Stimulated activated CD8-positive, alpha-beta memory T cell treated with anti-CD3 and anti-CD28 coated beads, Interleukin-7, amount 100 ng/mL, for 1 hour (primary cell): Measurements from ENCODE around the gene PDE3B.
"Not testable (repeated sequence)": the region's sequence is repeated elsewhere in the genome, so short reads cannot be mapped to it uniquely, and the experiment has no call there.

Source experiments
- DNase-seq, 2 donors: peaks; one replicate each; pipeline ENCODE4 v3.0.0-alpha.2; 2020; ENCODE audit warnings: low read depth in 2 of 2

PDE3B gene

DNA sequence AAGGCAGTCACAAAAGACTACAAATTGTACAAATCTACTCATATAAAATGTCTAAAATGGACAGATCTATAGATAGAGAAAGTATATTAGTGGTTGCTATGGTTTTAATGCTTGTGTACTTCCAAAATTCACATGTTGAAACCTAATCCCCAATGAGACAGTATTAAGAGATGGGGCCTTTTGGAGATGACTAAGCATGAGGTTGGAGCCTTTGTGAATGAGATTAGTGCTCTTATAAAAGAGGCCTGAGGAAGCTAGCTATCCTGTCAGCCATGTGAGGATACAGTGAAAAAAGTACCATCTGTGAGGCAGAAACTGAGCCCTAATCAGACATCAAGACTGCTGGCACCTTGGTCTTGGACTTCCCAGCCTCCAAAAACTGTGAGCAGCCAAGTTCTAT lies 165.9 kb downstream of the PDE3B start:
- no peak for DNase-seq

- DNase-seq: no peak
These were observed 169.2 kb downstream of the PDE3B start for GRCh38 chr11:14812757-14813156.

DNA sequence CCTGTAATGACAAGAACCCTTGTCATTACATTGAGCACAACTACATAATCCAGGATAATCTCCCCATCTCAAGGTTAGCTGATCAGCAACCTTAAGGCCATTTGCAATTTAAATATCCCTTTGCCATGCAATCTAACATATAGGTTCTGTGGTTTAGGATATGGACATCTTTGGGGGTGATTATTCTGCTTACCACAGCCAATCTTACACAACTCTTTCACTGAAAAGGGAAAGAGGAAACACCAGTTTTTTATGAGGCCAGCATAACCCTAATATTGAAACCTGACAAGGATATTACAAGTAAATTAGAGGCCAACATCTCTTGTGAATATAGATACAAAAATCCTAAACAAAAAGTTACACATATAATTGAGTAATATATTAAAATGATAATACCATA lies 169.9 kb downstream of the PDE3B start:
- no peak for DNase-seq

- DNase-seq: no peak
These were observed 175.2 kb downstream of the PDE3B start for GRCh38 chr11:14818779-14819178.

DNA sequence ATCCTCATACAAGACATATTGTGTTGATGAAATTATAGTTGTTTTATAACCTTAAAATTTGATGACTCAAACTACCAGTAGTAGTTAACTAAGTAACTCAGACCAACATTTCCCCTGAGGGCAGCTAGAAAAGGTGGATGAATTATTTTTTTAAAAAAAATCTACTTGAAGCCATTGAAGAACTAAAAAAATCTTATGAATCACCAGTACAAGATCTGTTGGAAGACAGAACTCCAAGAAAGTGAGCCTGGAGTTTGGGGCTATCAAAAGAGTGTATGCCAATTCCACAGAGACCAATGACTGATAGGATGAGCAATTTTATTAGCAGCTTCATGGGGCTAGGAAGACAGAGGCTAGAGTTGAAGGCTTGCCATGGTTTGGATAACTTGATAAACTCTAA lies 176.0 kb downstream of the PDE3B start:
- DNase-seq: no peak

DNA sequence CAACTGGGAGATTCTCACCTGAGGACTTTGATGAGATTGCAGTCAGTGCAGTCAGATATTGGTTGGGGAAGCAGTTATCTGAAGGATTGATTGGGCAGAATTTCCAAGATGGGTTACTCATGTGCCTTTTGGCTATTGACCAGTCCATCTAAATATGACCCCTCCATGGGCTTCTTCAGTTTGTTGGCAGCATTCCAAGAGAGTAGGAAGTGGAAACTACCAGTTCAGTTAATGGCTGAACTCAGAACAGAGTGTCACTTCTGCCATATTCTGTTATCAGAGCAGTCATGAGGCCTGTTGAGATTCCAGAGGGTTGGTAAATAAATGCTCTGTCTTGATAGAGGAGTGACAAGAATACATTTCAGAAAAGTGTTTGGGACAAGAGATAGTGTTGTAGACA lies 177.4 kb downstream of the PDE3B start:
- DNase-seq: no peak

- no peak for DNase-seq
These were observed 183.0 kb downstream of the PDE3B start for GRCh38 chr11:14826600-14826999.

GRCh38 chr11:14835496-14836492 lies 192.2 kb downstream of the PDE3B start:
- DNase-seq: no peak

DNA sequence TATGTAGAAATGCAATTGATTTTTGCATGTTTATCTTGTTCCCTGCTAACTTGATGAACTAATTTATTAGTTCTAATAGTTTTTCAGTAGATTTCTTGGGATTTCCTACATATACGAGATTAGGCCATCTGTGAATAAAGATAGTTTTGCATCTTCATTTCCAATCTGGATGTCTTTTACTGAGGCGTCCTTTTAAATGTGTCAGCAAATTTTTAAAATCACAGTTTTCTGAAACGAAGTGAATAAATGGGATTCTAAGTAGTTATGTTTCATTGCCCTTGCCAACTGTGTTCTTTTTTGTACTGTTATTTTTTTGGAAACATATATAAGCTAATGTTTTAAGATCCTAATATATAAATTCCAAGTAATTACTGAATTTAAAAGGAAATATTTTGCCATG lies 198.4 kb downstream of the PDE3B start:
- DNase-seq: no peak

GRCh38 chr11:14852571-14853177 lies 209.1 kb downstream of the PDE3B start:
- DNase-seq: no peak

GRCh38 chr11:14854057-14854456 lies 210.5 kb downstream of the PDE3B start:
- DNase-seq: no peak

DNA sequence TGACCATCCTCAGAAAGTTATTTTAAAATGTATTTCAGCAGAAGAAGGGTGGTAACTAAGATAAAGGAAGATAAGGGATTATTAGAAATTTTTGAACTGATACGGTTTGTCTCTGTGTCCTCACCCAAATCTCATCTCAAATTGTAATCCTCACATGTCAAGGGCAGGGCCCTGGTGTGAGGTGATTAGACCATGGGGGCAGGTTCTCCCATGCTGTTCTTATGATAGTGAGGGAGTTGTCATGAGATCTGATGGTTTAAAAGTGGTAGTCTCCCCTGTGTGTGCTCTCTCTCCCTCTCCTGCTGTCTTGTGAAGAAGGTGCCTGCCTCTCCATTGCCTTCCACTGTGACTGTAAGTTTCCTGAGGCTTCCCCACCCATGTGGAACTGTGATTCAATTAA lies 212.3 kb downstream of the PDE3B start:
- DNase-seq: no peak

GRCh38 chr11:14857621-14858020 lies 214.0 kb downstream of the PDE3B start:
- DNase-seq: no peak

DNA sequence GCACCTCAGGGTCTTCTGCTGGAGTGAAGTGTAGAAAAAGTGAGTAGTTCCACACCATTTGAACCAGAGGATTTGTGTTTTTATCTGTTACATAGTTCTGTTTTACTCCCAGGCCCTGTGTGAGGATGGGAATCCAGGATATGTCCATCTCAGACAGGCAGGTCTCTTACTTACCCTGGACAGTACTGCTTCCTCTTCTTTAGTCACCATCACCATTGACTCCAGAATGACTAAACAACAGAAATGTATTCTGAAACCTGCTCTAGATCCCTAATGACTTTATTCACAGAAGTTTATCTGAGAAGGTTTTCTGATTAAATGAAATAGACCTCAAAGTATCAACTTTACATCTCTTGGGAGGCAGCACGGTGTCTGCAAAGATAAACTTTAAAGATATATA lies 214.8 kb downstream of the PDE3B start:
- no peak for DNase-seq

DNA sequence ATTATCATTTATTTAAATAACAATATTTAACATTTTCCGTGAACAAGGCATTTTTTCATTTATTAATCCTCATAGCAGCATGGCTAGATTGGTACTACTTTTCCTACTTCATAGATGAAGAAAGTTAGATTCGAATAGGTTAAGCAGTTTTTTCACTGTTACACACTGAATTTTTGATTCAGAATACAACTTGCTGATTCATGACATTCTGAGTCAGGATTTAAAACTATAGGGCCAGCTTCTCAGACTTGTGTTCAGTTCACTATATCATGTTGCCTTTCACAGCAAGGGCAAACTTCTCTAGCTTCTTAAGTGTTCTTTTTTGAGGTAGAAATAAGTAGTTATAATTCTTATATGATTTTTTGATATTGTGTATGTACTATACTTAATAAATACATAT lies 216.9 kb downstream of the PDE3B start:
- DNase-seq: no peak

DNA sequence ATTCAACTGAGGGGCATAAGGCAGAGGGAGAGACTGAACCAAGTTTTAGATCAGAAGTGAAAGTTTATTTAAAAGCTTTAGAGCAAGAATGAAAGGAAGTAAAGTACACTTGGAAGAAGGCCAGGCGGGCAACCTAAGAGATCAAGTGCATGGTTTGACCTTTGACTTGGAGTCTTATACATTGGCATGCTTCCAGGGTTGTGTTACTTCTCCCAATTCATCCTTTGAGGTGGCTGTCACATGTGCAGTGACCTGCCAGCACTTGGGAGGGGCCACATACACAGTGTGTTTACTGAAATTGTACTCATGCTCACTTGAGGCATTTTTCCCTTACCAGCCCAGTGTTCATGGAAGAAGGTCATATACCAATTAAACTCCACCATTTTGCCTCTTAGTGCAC lies 218.1 kb downstream of the PDE3B start:
- no peak for DNase-seq

GRCh38 chr11:14863775-14864174 lies 220.2 kb downstream of the PDE3B start:
- DNase-seq: not testable (repeated sequence)

GRCh38 chr11:14872032-14872431 lies 228.4 kb downstream of the PDE3B start:
- DNase-seq: no peak

- no peak for DNase-seq
These were observed 230.0 kb downstream of the PDE3B start for GRCh38 chr11:14873632-14874031.

DNA sequence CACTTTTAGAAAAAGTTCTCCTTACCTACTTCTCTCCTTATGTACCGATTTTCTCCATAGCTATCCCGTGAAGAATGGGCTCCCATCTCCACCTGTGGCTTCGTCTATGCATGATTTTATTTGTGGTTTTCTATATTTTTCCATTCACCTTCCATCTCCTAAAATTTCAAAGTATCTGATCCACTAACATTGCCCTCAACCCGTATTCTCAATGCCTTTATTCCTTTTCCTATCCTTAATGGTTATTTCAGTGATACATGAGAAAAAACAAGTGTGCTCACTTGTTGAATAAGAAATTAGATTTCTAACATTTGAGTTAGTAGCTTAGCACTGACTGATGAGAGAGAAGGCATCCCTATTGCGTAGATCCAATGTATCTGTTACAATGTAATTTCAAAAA lies 231.6 kb downstream of the PDE3B start:
- DNase-seq: no peak

DNA sequence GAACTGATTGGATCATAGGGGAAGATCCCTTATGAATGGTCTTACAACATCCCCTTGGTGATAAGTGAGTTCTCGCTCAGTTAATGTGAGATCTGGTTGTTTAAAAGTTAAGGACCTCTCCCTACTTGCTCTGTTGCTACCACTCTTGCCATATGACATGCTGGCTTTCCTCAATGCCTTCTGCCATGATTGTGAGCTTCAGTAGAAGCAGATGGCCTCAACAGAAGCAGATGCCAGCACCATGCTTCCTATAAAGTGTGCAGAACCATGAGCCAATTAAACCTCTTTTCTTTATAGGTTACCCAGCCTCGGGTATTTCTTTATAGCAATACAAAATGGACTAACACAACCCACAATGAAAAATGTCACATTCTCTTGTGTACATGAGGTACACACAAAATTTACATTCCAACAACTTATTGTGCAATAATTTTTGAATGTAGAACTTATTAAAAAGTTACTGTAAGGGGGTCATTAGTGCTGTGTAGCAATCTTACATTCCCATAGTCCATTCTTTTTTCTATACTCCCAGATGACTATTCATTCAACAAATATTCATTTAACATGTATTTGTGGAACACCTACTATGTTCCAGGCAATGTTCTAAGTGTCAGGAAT lies 238.1 kb downstream of the PDE3B start:
- DNase-seq: no peak

DNA sequence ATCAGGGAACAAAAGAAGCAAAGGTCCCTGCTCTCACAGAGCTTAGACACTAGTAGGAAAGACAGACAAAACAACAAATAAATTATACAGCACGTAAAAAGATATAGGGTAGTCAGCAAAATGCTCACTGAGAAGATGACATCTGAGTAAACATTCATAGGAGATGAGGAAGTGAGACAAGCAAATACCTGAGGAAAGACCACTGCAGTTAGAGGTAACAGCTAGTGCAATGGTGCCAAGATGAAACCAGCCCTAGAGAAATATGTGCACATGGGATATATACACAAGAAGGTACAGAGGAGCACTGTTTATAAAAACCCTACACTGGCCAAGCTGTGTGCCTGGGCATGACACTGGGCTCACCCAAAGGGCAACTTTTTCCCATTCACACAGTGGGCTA lies 238.6 kb downstream of the PDE3B start:
- DNase-seq: no peak

GRCh38 chr11:14883683-14884082 lies 240.1 kb downstream of the PDE3B start:
- DNase-seq: not testable (repeated sequence)
